NAMALWA (cell line): ENCODE measurements around the gene MYO5B.
"Not testable (repeated sequence)": the region's sequence is repeated elsewhere in the genome, so short reads cannot be mapped to it uniquely, and the experiment has no call there.

Experiments
- DNase-seq: peaks from one replicate; pipeline ENCODE4 v3.0.0-alpha.2; 2015; ENCODE audit warnings: low spot score

MYO5B gene

GRCh38 chr18:50194631-50195532 lies at the start of gene MYO5B:
Gene MYO5B, minus strand, starts transcription at chr18:50195147. Its CDS starts 354 bp downstream, at chr18:50194793.
- DNase-seq, result no peak

GRCh38 chr18:50241768-50242167 lies 46.8 kb upstream of the MYO5B start:
- DNase-seq, result not testable (repeated sequence)

GRCh38 chr18:50240080-50240563 lies 45.2 kb upstream of the MYO5B start:
- no peak for DNase-seq

- no peak for DNase-seq
These were observed 37.5 kb upstream of the MYO5B start for GRCh38 chr18:50232419-50232818.

- DNase-seq, result no peak
These were observed 36.7 kb upstream of the MYO5B start for GRCh38 chr18:50231621-50232020.

GRCh38 chr18:50220249-50220648 lies 25.3 kb upstream of the MYO5B start:
- DNase-seq, result not testable (repeated sequence)

- peak; percentile 72 for DNase-seq
These were observed 23.7 kb upstream of the MYO5B start for GRCh38 chr18:50218432-50219197.

GRCh38 chr18:50209311-50209710 lies 14.4 kb upstream of the MYO5B start:
- no peak for DNase-seq

- DNase-seq, result no peak
These were observed 12.8 kb upstream of the MYO5B start for GRCh38 chr18:50207722-50208121.

- DNase-seq, result no peak
These were observed 9.1 kb upstream of the MYO5B start for GRCh38 chr18:50203801-50204604.

- no peak for DNase-seq
These were observed 6.6 kb upstream of the MYO5B start for GRCh38 chr18:50201476-50202018.

GRCh38 chr18:50199921-50200320 lies 5.0 kb upstream of the MYO5B start:
- no peak for DNase-seq

GRCh38 chr18:50199346-50199855 lies 4.5 kb upstream of the MYO5B start:
- no peak for DNase-seq

GRCh38 chr18:50196261-50196660 lies 1.3 kb upstream of the MYO5B start:
- DNase-seq, result no peak

GRCh38 chr18:50195689-50196088 lies 742 bp upstream of the MYO5B start:
- no peak for DNase-seq

GRCh38 chr18:50193796-50194630 lies 934 bp downstream of the MYO5B start:
- no peak for DNase-seq

GRCh38 chr18:50192995-50193795 lies 1.8 kb downstream of the MYO5B start:
- DNase-seq, result no peak

- DNase-seq, result no peak
These were observed 4.0 kb downstream of the MYO5B start for GRCh38 chr18:50190926-50191325.

- DNase-seq, result no peak
These were observed 4.7 kb downstream of the MYO5B start for GRCh38 chr18:50190236-50190635.

- DNase-seq, result no peak
These were observed 5.8 kb downstream of the MYO5B start for GRCh38 chr18:50189160-50189559.
